Ammon's horn (tissue), 1 donor: ENCODE results near the gene TMEM250.

ENCODE experiments used
- DNase-seq: peaks from one replicate; pipeline ENCODE4 v3.0.0-alpha.2; 2016; ENCODE audit warnings: low spot score

The TMEM250 gene

DNA sequence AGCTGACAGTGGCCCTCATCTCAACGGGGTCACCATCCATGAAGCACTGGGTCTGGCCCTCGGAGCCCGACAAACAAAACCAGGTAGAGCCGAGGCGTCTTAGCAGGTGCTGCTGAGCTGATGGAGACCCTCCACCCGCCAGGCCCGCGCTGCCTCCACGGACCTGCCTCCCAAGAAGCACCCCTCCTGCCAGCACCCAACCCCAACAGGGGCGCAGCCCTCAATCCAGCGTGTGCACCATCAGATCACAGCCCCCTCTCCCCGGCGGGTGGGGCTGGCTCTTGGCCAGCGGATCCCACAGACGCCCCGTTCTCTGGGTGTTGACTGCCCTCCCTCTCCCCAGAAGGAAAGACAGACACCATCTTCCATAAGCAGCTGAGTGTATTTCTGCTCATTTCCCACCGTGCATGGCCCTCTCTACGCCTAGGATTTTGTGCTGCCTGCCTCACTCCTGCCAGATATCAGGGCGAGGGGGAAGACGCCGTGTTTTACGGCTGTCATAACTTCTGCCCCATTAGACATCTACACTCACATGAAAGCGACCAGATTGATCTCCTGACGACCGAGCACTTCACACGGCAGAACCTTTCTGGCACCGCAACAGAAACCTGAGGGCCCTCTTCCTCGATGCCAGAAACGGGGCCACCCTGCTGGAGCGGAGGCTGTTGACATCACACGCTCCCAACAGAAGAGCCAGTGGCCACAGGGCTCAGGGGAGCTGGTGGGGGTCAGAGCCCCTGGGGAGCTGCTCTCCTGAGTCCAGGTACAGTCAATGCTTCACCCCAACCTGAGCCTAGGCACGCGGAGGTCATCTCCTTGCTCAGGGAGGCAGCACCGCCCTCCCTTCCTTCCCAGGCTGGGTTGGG lies 35.9 kb downstream of the TMEM250 start:
- DNase-seq, result no peak

DNA sequence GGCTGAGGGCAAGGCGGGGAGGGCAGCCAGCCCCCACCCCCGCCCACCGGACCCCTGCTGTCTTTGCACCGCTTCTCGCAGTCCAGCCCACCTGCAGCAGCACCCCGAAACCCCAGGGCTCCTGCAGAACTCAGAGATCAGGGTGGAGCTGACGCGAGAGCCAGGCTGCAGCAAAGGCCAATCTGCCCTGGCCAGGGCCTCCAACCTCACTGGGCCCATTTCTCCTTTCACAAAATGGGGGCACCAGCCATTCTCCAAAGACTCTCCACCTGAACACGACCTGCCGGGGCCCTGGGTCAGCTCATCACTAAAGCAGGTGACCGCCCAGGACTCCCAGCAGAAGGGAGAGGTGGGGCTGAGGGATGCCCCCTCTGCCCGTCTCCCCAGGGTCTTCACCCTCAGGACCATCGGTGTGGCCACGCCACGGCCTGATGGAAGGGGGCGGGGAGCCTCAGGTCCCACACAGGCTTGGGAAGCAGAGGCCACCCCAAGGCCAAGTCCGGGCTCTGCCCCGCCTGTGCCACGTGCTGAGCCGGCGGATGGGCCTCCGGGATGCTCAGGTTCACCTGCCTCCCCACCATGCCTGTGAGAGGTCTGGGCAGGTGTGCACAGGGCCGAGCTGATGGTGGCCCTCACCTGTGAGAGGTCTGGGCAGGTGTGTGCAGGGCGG lies 36.7 kb downstream of the TMEM250 start:
- DNase-seq, result no peak

DNA sequence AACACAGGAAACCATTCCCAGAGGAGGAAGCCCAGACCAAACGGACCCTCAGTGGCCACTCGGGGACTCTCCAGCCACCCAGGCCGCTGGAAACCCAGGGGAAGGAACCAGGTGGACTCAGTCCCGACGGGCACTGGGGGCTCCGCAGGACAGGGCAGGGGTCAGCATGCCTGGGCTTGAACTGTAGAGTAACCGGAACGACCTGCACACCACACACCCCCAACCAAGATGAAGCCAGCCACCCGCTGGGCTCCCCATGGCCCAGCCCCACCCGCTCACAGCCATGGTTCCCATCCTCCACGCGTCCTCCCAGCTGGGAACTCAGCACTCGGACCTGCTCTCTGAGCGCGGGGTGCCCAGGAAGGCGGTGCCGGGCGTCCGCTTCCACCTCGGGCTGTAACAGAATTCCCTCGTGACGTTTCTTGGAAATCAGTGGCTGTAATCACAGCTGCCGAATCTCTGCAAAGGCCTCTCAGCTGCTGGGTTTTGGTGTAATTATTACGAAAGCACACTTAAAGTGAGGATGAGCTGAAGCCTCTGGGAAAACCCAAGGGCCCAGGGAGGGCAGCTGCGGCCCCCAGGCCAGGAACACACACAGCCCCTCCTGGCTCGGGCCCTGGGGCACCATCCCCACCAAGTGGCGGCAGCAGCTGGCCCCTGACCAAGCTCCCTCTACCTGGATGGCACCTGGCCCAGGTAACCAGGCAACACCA lies 37.4 kb downstream of the TMEM250 start:
- no peak for DNase-seq

DNA sequence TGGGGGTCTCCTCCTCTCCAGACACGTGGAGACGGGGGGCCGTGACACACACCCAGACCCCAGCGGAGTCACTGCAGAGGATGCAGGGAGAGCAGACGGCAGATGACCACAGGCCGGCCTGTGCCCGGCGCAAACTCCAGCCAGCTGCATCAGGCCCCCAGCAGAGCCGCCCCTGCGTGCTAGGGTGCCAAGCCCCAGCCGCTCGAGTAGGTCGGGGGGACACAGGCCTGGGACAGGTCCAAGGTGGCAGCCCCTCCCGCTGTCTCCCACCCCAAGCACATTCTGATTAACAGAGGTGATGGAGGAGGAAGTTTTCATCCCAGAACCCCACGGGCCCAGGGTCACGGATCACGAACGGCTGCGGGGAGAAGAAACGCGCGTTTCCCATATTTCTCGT lies 38.0 kb downstream of the TMEM250 start:
- no peak for DNase-seq

DNA sequence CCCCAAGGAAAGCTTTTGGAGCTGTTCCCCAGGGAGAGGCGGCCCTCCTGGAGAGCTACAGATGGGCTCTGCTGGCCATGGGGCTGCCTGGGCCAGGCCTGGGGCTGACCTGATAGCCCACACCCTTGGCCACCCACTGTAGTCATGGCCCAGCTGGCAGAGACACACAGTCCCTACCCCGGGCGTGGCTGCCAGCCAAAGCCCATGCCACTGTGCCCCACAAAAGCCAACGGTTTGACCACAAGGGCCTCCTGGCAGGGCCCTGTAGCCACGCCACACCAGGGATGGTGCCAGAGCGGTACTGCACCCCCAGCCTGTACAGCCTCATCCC lies 38.8 kb downstream of the TMEM250 start:
- DNase-seq, result no peak

DNA sequence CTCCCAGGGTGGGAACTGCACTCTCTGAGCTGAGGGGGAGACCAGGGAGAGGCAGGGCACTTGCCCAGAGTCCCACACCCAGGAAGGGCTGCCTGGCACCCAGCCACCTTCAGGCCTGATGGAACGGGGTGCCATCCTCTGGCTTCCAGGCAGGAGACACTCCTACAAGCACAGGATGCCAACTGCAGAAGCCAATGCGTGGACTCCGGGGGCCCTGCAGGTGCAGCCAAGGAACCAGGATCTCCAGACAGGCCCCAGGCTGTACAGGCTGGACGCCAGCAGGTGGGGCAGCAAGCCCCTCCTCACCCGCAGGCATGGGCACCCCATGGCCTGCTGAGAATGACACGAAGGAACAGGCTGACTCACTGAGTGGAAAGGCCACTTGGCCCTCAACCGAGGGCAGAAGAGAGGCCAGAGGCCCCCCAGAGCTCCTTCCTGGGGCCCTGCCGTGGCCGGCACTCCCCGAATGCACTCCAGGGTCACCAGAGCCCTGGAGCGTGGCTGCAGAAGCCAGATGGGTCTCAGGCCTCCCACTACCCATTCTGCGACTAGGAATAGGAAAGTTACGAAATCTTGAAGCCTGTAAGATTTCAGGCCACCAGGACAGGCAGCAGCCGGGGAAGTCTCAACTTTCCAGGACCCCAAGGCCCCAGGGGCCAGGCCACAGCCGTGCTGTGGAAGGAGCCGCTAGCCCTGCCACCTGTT lies 39.3 kb downstream of the TMEM250 start:
- DNase-seq, result no peak

DNA sequence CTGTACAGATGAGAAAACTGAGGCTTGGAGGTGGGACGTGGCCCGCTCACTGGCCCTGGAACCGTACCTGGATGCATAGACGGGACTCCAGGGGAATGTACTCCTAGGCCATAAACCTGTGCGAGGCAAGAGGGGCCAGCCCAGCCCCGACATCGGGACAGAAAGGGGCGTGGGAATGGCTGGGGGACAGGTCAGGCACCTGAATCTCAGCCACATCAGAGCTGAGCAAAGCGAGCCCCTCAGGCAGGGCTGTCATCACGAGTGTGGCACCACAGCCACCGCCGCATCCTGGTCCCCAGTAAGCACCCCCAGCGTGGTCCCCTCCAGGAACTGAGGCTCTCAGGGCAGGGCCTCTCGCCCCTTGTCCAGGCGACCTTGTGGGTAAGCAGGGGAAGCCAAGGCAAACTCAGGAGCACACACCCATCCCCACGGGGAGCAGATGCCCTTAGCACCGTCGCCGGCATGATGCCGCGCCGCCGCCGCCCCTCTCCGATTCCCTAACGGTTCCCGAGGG lies 40.1 kb downstream of the TMEM250 start:
- DNase-seq, result no peak

DNA sequence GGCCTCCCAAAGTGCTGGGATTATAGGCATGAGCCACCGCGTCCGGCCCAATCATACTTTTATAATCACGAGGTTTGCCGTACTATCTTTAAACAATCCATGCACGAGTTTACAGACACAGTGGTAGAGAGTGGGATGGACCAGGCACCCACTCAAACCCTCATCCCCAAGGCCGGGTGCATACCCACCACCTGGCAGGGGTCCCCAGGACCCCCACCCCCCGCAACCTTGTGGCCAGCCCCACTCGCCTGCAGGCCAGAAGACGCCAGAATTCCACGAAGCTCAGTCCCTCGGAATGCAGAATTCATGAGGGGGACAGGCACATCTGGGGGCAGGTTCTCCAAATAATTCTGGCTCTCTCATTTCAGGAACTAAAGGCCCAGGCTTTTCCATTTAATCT lies 40.7 kb downstream of the TMEM250 start:
- DNase-seq, result no peak

DNA sequence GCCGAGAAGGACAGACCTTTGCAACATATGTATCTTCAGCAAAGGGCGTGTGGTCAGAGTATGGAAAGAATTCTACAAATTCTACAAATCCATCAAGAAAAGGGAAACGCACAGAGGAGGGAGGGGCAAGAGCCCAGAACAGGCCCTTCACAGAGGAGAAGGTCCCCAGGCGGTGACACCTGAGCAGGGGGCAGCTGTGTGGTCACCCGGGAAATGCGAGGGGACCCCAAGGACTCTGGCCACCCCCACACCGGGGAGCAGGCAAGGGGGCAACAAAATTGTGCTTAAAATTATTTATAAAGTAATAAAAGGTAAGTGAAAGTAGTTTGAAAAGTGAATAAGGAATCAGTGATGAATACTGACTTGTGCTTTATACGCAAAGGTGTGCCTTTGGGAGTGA lies 41.2 kb downstream of the TMEM250 start:
- no peak for DNase-seq

DNA sequence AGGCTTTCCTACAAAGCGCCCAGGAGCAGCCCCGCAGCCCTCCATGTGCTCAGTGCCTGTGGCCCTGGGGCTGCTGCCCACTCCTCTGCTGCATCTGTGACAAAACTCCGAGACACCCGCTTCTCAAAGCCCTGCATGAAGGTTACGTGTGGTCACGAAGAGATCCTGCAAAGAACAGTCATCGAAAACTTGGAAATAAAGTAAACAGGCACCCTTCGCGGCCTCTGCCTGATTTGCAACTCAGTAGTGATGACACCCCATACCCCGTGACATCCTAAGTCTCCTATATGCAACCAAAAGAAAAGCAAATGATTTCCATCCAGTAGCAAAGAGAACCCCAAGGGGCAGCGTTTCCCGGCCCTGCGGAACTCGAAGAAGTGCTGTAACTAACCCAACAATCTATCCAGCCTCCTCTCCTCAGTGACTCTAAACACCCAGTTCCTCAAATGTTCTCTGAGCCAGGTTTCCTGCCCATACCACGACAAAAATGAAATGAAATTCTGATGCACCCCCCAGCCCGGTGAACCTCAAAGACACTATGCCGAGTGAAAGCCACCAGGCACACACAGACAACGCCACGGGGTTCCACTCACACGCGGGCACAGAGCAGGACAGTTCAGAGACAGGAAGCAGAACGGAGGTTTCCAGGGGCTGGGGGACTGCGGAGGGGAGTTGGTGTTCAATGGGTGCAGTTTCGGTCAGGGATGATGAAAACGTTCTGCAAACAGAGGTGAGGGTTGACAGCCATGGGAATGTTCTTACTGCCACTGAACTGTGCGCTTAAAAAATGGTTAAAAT lies 42.6 kb downstream of the TMEM250 start:
- DNase-seq, result no peak

DNA sequence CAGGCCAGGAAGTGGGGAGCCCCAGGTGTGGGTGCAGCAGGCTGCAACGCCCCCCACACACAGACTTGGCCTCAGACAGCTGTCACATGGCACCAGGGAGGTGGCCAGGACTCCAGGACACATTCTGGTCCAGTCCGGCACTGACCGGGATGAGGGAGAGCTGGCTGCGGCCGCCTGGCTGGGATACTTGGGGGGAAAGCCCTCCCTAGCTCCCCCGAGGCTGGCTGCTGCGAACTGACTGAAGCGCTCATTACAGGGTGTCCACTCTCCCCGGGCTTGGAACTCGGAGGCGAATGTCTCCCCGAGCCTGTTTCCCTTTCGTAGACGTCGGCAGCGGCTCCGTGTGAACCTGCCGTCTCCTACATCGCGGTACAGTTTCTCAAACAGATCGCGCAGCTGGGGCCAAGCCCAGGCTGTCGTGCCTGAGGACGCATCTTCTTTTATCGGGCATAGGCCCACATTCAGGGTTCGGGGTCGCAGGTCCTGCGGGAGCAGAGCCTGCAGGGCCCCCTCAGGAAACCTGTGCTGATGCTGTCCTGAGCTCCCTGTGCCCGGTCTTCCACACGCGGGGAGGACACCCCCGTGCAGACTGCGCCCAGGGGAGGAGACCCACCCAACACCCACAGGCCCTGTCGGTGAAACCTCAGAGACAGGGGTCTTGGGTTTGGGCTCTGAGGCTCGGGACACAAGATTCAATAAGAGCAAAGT lies 43.4 kb downstream of the TMEM250 start:
- DNase-seq, result no peak

DNA sequence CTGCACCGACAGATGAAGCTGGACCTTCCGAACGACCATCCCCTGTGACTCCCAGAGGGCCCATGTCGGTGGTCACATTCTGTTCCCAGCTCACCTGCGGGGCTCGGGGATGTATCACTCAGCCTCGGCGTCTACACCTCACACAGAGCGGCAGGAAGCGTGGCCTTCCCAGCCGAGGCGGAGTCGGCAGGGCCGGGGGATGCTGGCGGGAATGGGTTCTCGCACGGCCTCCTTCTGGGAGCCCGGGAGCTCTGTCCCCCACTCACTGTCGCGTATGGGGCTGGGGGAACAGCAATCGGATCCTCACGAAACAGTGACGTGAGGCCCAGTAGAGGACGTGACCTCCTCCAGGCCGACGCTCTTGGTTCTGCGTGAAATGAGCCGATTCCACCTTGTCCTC lies 44.0 kb downstream of the TMEM250 start:
- no peak for DNase-seq
